HAP-1 (cell line): ENCODE results near the gene FRZB.

Experiments used
- DNase-seq, 2 experiments: peaks; one replicate each; pipeline ENCODE4 v3.0.0-alpha.2; 2016 to 2020; ENCODE audit warnings: low spot score in 2 of 2
- H3K27me3 ChIP-seq: fragments of 250-450 bp; sonication (Bioruptor Pico); 2 replicates; pipeline ENCODE4 v1.5.1; 2020; ENCODE audit warnings: low read depth, mild to moderate bottlenecking, moderate library complexity
- H3K36me3 ChIP-seq: fragments of 250-450 bp; sonication (Bioruptor Pico); replicated peaks from 2 replicates; pipeline ENCODE4 v1.5.1; 2020; ENCODE audit warnings: mild to moderate bottlenecking
- H3K4me1 ChIP-seq: fragments of 250-450 bp; sonication (Bioruptor Pico); 2 replicates; pipeline ENCODE4 v1.5.1; 2020; ENCODE audit warnings: mild to moderate bottlenecking
- H3K4me3 ChIP-seq: fragments of 250-450 bp; sonication (Bioruptor Pico); 2 replicates; pipeline ENCODE4 v1.5.1; 2020; ENCODE audit warnings: mild to moderate bottlenecking, moderate library complexity
- H3K9me3 ChIP-seq: fragments of 250-450 bp; sonication (Bioruptor Pico); 2 replicates; pipeline ENCODE4 v1.5.1; 2020; ENCODE audit warnings: mild to moderate bottlenecking, moderate library complexity
- in situ Hi-C: fragments of 300-500 bp; cut with MboI; formaldehyde crosslinking; loops from 3 replicates; pipeline ENCODE4 v1.14.3; 2020; ENCODE audit warnings: low sequenced_read_pairs, inconsistent platforms, mixed read lengths

The FRZB gene, protein sequence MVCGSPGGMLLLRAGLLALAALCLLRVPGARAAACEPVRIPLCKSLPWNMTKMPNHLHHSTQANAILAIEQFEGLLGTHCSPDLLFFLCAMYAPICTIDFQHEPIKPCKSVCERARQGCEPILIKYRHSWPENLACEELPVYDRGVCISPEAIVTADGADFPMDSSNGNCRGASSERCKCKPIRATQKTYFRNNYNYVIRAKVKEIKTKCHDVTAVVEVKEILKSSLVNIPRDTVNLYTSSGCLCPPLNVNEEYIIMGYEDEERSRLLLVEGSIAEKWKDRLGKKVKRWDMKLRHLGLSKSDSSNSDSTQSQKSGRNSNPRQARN

DNA sequence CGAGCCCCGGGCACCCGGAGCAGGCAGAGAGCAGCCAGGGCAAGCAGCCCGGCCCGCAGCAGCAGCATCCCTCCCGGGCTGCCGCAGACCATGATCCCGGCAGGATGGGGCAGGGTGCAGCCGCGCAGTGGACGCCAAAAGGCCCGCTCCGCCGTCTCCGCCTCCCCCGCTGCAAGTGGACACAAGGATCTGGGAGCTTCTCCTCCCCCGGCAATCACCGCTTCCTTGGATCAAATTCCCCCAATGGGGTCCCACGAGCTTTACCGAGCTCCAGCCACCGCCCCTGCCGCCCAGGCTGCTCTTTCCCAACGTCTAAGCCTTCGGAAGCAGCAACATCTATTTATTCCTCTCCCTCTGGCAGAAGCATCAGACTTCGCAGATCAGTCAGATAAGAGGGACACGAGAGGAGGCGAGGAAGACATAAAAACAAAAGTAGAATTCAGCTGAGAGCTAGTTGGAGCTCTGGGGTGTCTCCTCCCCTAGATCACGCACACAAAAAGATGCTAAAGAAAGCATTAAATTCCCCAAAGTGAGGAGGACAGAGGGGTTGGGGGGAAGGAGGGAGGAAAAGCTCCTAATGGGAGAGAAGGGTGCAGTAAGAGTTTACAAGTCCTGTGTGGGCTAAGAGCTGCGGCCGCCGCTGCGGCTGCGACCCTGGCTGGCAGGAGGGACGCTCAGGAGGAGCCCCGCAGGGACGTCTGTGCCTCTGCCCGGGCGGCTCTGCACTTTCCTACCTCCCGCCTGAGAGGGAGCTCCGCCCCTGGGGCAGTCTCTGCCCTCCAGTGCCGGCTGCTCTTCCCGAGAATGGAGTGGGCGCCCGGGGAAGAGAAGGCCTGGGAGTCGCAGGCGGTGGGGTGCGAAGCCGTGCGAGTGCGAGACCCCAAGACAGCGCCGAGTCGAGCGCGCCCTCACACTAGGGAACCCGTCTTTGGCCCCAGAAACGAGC is at the start of gene FRZB:
Gene FRZB, minus strand, starts transcription at position 177 of the 946 bp plus-strand sequence. Its CDS starts 85 bp downstream, at position 92.
- in situ Hi-C loops = no loop called here
- DNase-seq = peak in 1 of 2 experiments; percentile 53
- Histone ChIP-seq H3K9me3 (no peaks in the 10 kb centered on the region), H3K36me3 (no peaks in the 10 kb centered on the region), H3K4me3 (no peak within 1 kb of the TSS), H3K27me3 (no peaks in the 10 kb centered on the region), H3K4me1 (no peaks in the 10 kb centered on the region)

- Histone ChIP-seq H3K4me1 (peaks cover 18% of the 10 kb centered on the region), H3K4me3 (no peak overlapping the region), H3K36me3 (no peaks in the 10 kb centered on the region; the same call in 1 of the 2 replicates), H3K27me3 (no peaks in the 10 kb centered on the region), H3K9me3 (no peaks in the 10 kb centered on the region)
- DNase-seq = no peak
- in situ Hi-C loops = no loop called here
These were observed 49.2 kb upstream of the FRZB start for GRCh38 chr2:182915369-182916326.

GRCh38 chr2:182914852-182915251 is 48.4 kb upstream of the FRZB start:
- Histone ChIP-seq H3K4me1 (peaks cover 18% of the 10 kb centered on the region), H3K4me3 (no peak overlapping the region), H3K36me3 (no peaks in the 10 kb centered on the region), H3K27me3 (no peaks in the 10 kb centered on the region), H3K9me3 (no peaks in the 10 kb centered on the region)
- DNase-seq = no peak
- in situ Hi-C loops = no loop called here

- Histone ChIP-seq H3K4me1 (peaks cover 4% of the 10 kb centered on the region), H3K27me3 (no peaks in the 10 kb centered on the region), H3K4me3 (no peak overlapping the region), H3K36me3 (no peaks in the 10 kb centered on the region), H3K9me3 (no peaks in the 10 kb centered on the region)
- DNase-seq = no peak
- in situ Hi-C loops = no loop called here
These were observed 46.6 kb upstream of the FRZB start for GRCh38 chr2:182913064-182913463.

DNA sequence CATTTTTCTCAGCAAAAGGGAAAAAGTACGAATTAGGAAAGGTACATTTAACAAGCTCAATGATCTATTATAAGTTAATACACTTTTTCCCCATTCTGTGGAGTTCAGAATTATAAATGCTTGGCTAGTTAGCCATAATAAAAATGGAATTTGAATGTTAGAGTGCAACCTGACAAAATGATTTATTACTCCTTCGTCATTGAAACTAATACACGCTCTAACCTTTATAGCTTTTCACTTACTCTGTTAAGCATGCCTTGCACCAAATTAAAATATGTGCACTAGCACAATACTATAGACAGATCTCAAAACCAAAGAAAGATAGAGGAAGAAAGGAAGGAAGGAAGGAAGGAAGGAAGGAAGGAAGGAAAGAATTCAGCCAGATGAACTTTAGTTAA is 46.1 kb upstream of the FRZB start:
- Histone ChIP-seq H3K36me3 (no peaks in the 10 kb centered on the region), H3K4me3 (no peak overlapping the region), H3K27me3 (no peaks in the 10 kb centered on the region), H3K4me1 (no peaks in the 10 kb centered on the region; the same call in 1 of the 2 replicates), H3K9me3 (no peaks in the 10 kb centered on the region)
- no peak for DNase-seq
- in situ Hi-C loops = no loop called here

DNA sequence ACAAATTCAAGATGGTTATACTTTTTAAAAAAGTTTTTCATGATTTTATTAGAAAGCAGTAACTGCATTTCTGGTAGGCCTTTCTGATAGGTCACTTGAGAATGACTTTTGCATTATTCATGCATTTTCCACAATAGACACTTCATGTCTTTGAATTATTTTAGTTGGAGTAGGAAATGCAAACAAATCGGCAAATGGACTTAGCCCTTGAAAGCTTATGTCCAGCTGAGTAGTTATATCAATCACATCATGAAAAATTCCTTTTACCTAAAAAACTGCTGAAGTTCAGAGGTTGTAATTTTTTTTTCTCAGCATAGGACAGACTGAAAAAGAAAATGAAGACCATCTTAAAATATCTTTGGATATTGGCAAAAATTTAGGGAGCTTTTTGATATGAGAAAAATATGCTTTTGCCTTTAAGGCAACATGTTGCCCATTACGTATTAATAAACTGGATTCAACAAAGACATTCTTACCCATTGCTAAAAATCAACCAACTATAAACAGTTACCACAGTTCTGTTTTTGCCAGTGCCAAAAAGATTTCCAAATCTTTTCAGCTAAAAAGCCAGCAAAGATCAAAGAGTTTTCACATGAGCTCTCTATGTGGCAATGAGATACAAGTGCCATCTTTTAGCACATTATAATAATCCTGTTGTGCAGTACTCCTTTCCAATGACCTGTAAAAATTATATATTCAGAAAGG is 45.5 kb upstream of the FRZB start:
- Histone ChIP-seq H3K36me3 (no peaks in the 10 kb centered on the region), H3K9me3 (no peaks in the 10 kb centered on the region), H3K4me1 (no peaks in the 10 kb centered on the region; the same call in 1 of the 2 replicates), H3K27me3 (no peaks in the 10 kb centered on the region), H3K4me3 (no peak overlapping the region)
- DNase-seq = no peak
- in situ Hi-C loops = no loop called here

DNA sequence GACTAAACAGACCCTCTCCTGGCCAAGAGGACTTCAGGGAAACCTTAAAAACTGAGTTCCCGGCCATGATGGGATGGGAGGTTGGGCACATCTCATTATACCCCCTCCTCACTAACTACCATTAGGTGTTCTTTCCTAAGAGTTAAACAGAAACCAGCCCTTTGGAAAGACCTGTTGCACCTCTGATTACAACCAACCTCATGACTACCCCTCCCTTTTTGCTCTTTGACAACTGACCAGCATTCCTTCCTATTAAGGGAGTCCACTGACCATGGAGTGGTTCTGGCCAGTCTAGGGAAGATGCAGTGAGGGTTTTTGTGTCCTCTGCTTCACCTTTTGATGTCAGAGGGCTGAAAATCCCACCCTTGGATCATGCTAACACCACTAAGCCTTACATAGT is 44.5 kb upstream of the FRZB start:
- no peaks in the 10 kb centered on the region for H3K36me3 ChIP-seq
- no peak for DNase-seq
- H3K9me3 ChIP-seq = no peaks in the 10 kb centered on the region
- H3K4me3 ChIP-seq = no peak overlapping the region
- in situ Hi-C loops = no loop called here
- H3K27me3 ChIP-seq = no peaks in the 10 kb centered on the region
- no peaks in the 10 kb centered on the region for H3K4me1 ChIP-seq

GRCh38 chr2:182907081-182907830 is 40.8 kb upstream of the FRZB start:
- H3K4me1 ChIP-seq = no peaks in the 10 kb centered on the region
- in situ Hi-C loops = no loop called here
- DNase-seq = no peak

DNA sequence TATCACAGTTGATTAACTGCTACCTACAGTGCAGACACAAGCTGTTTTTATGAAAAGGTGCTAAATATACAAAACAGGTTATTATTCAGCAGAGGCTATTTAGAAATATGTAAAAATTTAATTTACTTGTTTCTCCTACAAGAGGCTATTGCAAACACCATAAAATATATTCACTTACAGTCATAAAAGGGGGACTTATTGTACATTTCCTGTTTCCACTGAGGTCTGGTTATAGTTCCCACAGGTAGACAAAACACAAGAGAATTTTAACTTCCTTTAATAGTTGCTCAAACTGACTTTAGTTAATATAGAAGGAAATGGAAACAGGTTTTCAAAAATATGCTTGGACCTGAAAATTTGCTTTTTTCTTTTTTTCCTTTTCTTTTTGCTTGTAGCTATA is 40.0 kb upstream of the FRZB start:
- no peak for DNase-seq
- Histone ChIP-seq H3K9me3 (no peaks in the 10 kb centered on the region), H3K4me1 (no peaks in the 10 kb centered on the region), H3K4me3 (no peak overlapping the region), H3K36me3 (no peaks in the 10 kb centered on the region), H3K27me3 (no peaks in the 10 kb centered on the region)
- in situ Hi-C loops = no loop called here

More at GRCh38 chr2:182907081-182907830, 40.8 kb upstream of the FRZB start:
- H3K27me3 ChIP-seq = no peaks in the 10 kb centered on the region
- H3K4me3 ChIP-seq = no peak overlapping the region
- no peaks in the 10 kb centered on the region for H3K9me3 ChIP-seq
- H3K36me3 ChIP-seq = no peaks in the 10 kb centered on the region

GRCh38 chr2:182904844-182905243 is 38.4 kb upstream of the FRZB start:
- Histone ChIP-seq H3K4me1 (no peaks in the 10 kb centered on the region), H3K4me3 (no peak overlapping the region), H3K27me3 (no peaks in the 10 kb centered on the region), H3K36me3 (no peaks in the 10 kb centered on the region), H3K9me3 (no peaks in the 10 kb centered on the region)
- DNase-seq = no peak
- in situ Hi-C loops = no loop called here

DNA sequence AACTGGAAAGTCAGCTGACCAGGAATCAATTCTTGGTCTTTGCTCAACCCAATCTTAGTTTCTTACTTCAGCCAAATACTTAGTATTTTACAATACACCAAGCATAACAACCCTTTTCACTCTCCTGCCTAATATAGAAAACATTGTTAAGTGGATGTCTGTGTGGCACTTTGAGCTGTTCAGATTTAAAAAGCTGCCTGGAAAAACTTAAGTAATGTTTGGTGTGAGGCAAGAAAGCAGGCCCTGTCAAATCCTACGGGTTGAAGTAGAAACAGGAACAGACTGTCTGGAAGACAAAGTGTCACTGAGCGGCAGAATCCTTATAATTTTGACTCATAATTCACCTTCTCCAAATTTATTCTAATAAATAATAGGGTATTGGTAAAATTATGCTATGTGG is 37.1 kb upstream of the FRZB start:
- Histone ChIP-seq H3K4me1 (no peaks in the 10 kb centered on the region), H3K9me3 (no peaks in the 10 kb centered on the region), H3K4me3 (no peak overlapping the region), H3K27me3 (no peaks in the 10 kb centered on the region), H3K36me3 (no peaks in the 10 kb centered on the region)
- in situ Hi-C loops = no loop called here
- DNase-seq = no peak

- DNase-seq = no peak
- Histone ChIP-seq H3K4me3 (no peak overlapping the region), H3K4me1 (no peaks in the 10 kb centered on the region), H3K36me3 (no peaks in the 10 kb centered on the region), H3K27me3 (no peaks in the 10 kb centered on the region), H3K9me3 (no peaks in the 10 kb centered on the region)
- in situ Hi-C loops = no loop called here
These were observed 35.3 kb upstream of the FRZB start for GRCh38 chr2:182901748-182902147.
